Measurements from ENCODE around the gene TMEM92. TPM values are rescaled to one million over a fixed set of nuclear protein-coding genes. Genes with fewer than 3 reads are reported as not detected.
"Not testable (repeated sequence)": the region's sequence is repeated elsewhere in the genome, so short reads cannot be mapped to it uniquely, and the experiment has no call there.

Gene TMEM92
- total RNA-seq, 2 experiments from 2014 or later, result not detected

DNA sequence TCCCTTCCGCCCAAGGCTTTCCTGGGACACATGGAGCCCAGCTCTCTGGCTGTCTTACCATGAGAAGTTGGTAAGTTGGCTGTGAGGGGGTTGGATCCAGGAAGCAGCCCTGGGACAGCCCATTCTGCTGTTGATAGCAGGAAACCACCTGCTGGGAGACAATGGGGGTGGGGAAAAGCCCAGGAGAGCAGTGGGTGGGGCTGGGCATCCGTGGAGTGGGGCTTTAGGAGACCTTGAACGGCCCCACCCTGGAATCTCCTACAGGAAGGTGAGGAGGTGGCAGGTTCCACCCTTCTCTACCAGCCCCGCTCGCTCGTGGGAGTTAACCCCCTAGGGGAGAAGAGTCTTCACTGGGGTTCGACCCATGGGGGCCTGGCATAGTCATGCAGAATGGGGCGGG, 5.8 kb downstream of the TMEM92 start:
- no peaks in the 10 kb centered on the region for H3K9me3 Mint-ChIP-seq
- H3K4me1 Mint-ChIP-seq (ENCODE audit: low read depth), result peaks cover 8% of the 10 kb centered on the region
- H3K27ac Mint-ChIP-seq, result no peak overlapping the region
- DNase-seq, result peak; percentile 38
- peaks cover 26% of the 10 kb centered on the region for H3K27me3 Mint-ChIP-seq (ENCODE audit: low read depth)
- CTCF ChIA-PET, result no interaction called here
- no peak overlapping the region for H3K4me3 Mint-ChIP-seq
- intact Hi-C loops (cut with micrococcal nuclease), result no loop called here
- H3K36me3 Mint-ChIP-seq (ENCODE audit: low read depth), result no peaks in the 10 kb centered on the region

DNA sequence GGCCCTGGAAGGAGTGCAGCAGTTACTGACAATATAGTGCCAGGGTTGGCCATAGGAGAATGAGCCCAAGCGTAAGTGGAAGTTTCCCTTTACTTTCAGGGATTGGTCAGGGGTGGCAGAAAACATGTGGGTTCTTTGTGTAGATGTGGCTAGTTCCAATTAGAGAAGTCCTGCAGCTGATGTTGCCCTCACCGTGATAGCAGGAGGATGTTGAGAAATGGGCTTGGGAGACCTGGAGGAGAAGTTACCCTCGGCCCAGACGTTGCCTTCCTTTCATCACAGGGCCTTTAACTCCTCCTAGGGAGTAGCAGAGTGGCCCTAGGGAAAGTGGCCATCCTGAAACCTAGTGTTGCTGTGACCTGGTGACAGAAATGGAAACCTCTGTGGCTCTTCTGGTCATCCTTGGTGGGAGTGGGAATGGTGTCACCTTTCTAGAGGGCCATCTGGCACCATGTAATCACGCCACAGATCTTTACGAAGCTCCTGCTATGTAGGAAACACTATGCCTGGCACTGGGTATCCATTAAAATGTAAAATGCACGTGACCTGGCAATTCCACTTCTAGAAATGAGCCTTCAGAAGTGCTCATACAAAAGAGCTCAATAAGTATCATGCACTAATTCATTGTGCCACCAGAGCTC, 6.7 kb downstream of the TMEM92 start:
- H3K27me3 Mint-ChIP-seq (ENCODE audit: low read depth), result peaks cover 21% of the 10 kb centered on the region
- DNase-seq, result no peak
- no peaks in the 10 kb centered on the region for H3K9me3 Mint-ChIP-seq
- H3K36me3 Mint-ChIP-seq (ENCODE audit: low read depth), result no peaks in the 10 kb centered on the region
- intact Hi-C loops (cut with micrococcal nuclease), result no loop called here
- H3K4me3 Mint-ChIP-seq, result no peak overlapping the region
- H3K4me1 Mint-ChIP-seq (ENCODE audit: low read depth), result peaks cover 8% of the 10 kb centered on the region
- CTCF ChIA-PET, result interaction anchor here (0.6 to 1.5 kb wide), 2 partner anchors 16 to 81 kb away, joined by 3 to 5 read pairs; no protein-coding TSS in a partner anchor
- H3K27ac Mint-ChIP-seq, result no peak overlapping the region

GRCh38 chr17:50281739-50282401, 7.6 kb downstream of the TMEM92 start:
- H3K27me3 Mint-ChIP-seq (ENCODE audit: low read depth), result peaks cover 22% of the 10 kb centered on the region
- H3K4me1 Mint-ChIP-seq (ENCODE audit: low read depth), result peaks cover 8% of the 10 kb centered on the region
- no peaks in the 10 kb centered on the region for H3K36me3 Mint-ChIP-seq (ENCODE audit: low read depth)
- H3K4me3 Mint-ChIP-seq, result no peak overlapping the region
- H3K9me3 Mint-ChIP-seq, result no peaks in the 10 kb centered on the region
- CTCF ChIA-PET, result interaction anchor here (0.7 to 2.1 kb wide), 7 partner anchors 8 to 82 kb away, joined by 3 to 6 read pairs (median 5); no protein-coding TSS in a partner anchor
- intact Hi-C loops (cut with micrococcal nuclease), result no loop called here
- DNase-seq, result no peak
- no peak overlapping the region for H3K27ac Mint-ChIP-seq

- Mint-ChIP-seq H3K27ac (peak overlapping the region; percentile 1), H3K36me3 (ENCODE audit: low read depth) (no peaks in the 10 kb centered on the region), H3K4me1 (ENCODE audit: low read depth) (peaks cover 8% of the 10 kb centered on the region), H3K4me3 (no peak overlapping the region), H3K27me3 (ENCODE audit: low read depth) (peaks cover 19% of the 10 kb centered on the region), H3K9me3 (no peaks in the 10 kb centered on the region)
- CTCF ChIA-PET, result interaction anchor here (0.9 to 2.1 kb wide), 5 partner anchors 10 to 172 kb away, joined by 4 to 6 read pairs (median 6); no protein-coding TSS in a partner anchor
- peak; percentile 67 for DNase-seq
- intact Hi-C loops (cut with micrococcal nuclease), result no loop called here
These were observed 9.0 kb downstream of the TMEM92 start for GRCh38 chr17:50283246-50283645.

- peaks cover 19% of the 10 kb centered on the region for H3K27me3 Mint-ChIP-seq (ENCODE audit: low read depth)
- H3K27ac Mint-ChIP-seq, result no peak overlapping the region
- CTCF ChIA-PET, result interaction anchor here (1.3 to 2.1 kb wide), 2 partner anchors 10 to 12 kb away, joined by 6 read pairs; no protein-coding TSS in a partner anchor
- H3K36me3 Mint-ChIP-seq (ENCODE audit: low read depth), result no peaks in the 10 kb centered on the region
- no peak overlapping the region for H3K4me3 Mint-ChIP-seq
- H3K9me3 Mint-ChIP-seq, result no peaks in the 10 kb centered on the region
- H3K4me1 Mint-ChIP-seq (ENCODE audit: low read depth), result peaks cover 8% of the 10 kb centered on the region
- no peak for DNase-seq
- intact Hi-C loops (cut with micrococcal nuclease), result no loop called here
These were observed 9.4 kb downstream of the TMEM92 start for GRCh38 chr17:50283714-50284113.

DNA sequence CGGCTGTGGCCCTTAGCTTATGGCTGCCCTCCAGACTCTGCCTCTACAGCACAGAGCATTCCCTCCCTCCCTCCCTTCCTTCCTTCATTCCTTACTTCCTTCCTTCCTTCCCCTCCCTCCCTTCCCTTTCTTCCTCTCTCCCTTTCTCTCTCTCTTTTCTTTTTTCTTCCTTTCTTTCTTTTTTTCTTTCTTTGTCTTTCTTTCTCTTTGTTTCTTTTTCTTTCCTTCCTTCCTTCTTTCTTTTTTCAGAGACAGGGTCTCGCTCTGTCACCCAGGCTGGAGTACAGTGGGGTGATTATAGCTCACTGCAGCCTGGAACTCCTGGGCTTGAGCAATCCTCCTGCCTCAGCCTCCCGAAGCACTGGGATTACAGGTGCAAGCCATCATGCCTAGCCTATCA, 11.7 kb downstream of the TMEM92 start:
- intact Hi-C loops (cut with micrococcal nuclease), result no loop called here
- no peaks in the 10 kb centered on the region for H3K36me3 Mint-ChIP-seq (ENCODE audit: low read depth)
- H3K27me3 Mint-ChIP-seq (ENCODE audit: low read depth), result peaks cover 17% of the 10 kb centered on the region
- no peak overlapping the region for H3K27ac Mint-ChIP-seq
- H3K4me1 Mint-ChIP-seq (ENCODE audit: low read depth), result peaks cover 18% of the 10 kb centered on the region
- CTCF ChIA-PET, result interaction anchor here (1.9 kb wide), 1 partner anchor 86 kb away, joined by 7 read pairs; no protein-coding TSS in a partner anchor
- H3K9me3 Mint-ChIP-seq, result no peaks in the 10 kb centered on the region
- H3K4me3 Mint-ChIP-seq, result no peak overlapping the region
- DNase-seq, result no peak

- Mint-ChIP-seq H3K4me1 (ENCODE audit: low read depth) (peaks cover 18% of the 10 kb centered on the region), H3K27me3 (ENCODE audit: low read depth) (peaks cover 22% of the 10 kb centered on the region)
- DNase-seq; H3K9me3 Mint-ChIP-seq; H3K27ac Mint-ChIP-seq; intact Hi-C loops (cut with micrococcal nuclease); H3K36me3 Mint-ChIP-seq (ENCODE audit: low read depth); H3K4me3 Mint-ChIP-seq: not testable (repeated sequence)
- CTCF ChIA-PET, result interaction anchor here (0.6 to 13.1 kb wide), 4 partner anchors 10 to 86 kb away, joined by 3 to 151 read pairs (median 14); partner anchors contain the start of gene COL1A1
These were observed 13.0 kb downstream of the TMEM92 start for GRCh38 chr17:50287302-50287701.

DNA sequence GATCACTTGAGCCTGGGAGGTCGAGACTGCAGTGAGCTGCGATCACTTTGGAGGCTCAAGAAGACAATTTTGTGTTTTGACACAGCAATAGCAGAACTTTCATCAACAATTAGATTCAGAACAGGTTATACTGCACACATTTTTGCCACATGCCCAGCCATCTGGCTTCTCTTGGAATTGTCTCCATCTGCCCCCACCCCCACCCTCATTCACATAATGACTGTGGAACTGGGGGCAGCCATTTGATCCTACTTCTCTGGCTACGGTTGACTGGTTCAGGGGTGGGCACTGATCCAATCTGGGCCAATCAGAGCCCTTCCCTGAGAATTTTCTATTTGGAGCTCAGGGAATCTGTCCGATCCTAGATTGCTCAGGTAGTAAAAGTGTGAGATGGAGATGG, 14.0 kb downstream of the TMEM92 start:
- H3K27ac Mint-ChIP-seq, result no peak overlapping the region
- H3K4me3 Mint-ChIP-seq, result no peak overlapping the region
- H3K36me3 Mint-ChIP-seq (ENCODE audit: low read depth), result no peaks in the 10 kb centered on the region
- no peaks in the 10 kb centered on the region for H3K9me3 Mint-ChIP-seq
- intact Hi-C loops (cut with micrococcal nuclease), result no loop called here
- CTCF ChIA-PET, result interaction anchor here (0.9 to 13.1 kb wide), 6 partner anchors 9 to 343 kb away, joined by 3 to 151 read pairs (median 8); partner anchors contain the start of genes COL1A1 and TMEM92
- H3K27me3 Mint-ChIP-seq (ENCODE audit: low read depth), result peaks cover 18% of the 10 kb centered on the region
- peaks cover 12% of the 10 kb centered on the region for H3K4me1 Mint-ChIP-seq (ENCODE audit: low read depth)
- no peak for DNase-seq

- intact Hi-C loops (cut with micrococcal nuclease), result no loop called here
- no peak for DNase-seq
- H3K27me3 Mint-ChIP-seq (ENCODE audit: low read depth), result peaks cover 15% of the 10 kb centered on the region
- H3K27ac Mint-ChIP-seq, result no peak overlapping the region
- CTCF ChIA-PET, result interaction anchor here (0.9 to 13.1 kb wide), 7 partner anchors 8 to 342 kb away, joined by 3 to 151 read pairs (median 6); partner anchors contain the start of genes COL1A1 and TMEM92
- H3K9me3 Mint-ChIP-seq, result no peaks in the 10 kb centered on the region
- no peaks in the 10 kb centered on the region for H3K36me3 Mint-ChIP-seq (ENCODE audit: low read depth)
- H3K4me3 Mint-ChIP-seq, result no peak overlapping the region
- peaks cover 10% of the 10 kb centered on the region for H3K4me1 Mint-ChIP-seq (ENCODE audit: low read depth)
These were observed 15.0 kb downstream of the TMEM92 start for GRCh38 chr17:50289278-50289677.

- Mint-ChIP-seq H3K9me3 (no peaks in the 10 kb centered on the region), H3K4me1 (ENCODE audit: low read depth) (peaks cover 10% of the 10 kb centered on the region), H3K36me3 (ENCODE audit: low read depth) (no peaks in the 10 kb centered on the region), H3K4me3 (no peak overlapping the region), H3K27me3 (ENCODE audit: low read depth) (peaks cover 11% of the 10 kb centered on the region), H3K27ac (no peak overlapping the region)
- DNase-seq, result peak; percentile 52
- CTCF ChIA-PET, result interaction anchor here (0.7 to 13.1 kb wide), 3 partner anchors 17 to 120 kb away, joined by 3 to 151 read pairs (median 12); partner anchors contain the start of genes COL1A1 and TMEM92
- intact Hi-C loops (cut with micrococcal nuclease), result loop anchor here (1.0 kb wide), 1 partner anchor 21 kb away; no protein-coding TSS in a partner anchor
These were observed 15.9 kb downstream of the TMEM92 start for GRCh38 chr17:50289991-50290702.

DNA sequence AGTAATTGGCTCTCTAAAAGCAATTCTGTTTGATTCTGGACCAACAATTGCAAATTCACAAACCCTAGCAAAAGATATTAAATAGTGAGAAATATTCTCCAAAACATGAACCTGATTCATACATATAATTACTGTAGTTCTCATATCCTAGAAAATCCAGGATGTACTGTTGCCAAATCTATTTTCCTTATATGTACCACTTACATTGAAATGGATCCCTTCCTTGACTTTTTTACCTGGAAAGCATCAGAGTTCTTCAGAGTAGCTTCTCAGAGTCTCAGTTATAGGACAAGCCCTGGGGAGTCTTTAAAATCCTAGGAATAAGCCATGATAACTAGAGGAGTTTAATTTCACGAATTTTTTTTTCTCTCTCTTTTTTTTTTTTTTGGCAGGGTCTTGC, 16.7 kb downstream of the TMEM92 start:
- no peaks in the 10 kb centered on the region for H3K9me3 Mint-ChIP-seq
- H3K4me1 Mint-ChIP-seq (ENCODE audit: low read depth), result peaks cover 10% of the 10 kb centered on the region
- DNase-seq, result no peak
- H3K27me3 Mint-ChIP-seq (ENCODE audit: low read depth), result peaks cover 11% of the 10 kb centered on the region
- H3K4me3 Mint-ChIP-seq, result no peak overlapping the region
- no peaks in the 10 kb centered on the region for H3K36me3 Mint-ChIP-seq (ENCODE audit: low read depth)
- intact Hi-C loops (cut with micrococcal nuclease), result loop anchor here (1.0 kb wide), 1 partner anchor 20 kb away; no protein-coding TSS in a partner anchor
- CTCF ChIA-PET, result interaction anchor here (1.6 to 13.1 kb wide), 4 partner anchors 15 to 197 kb away, joined by 4 to 151 read pairs (median 6); partner anchors contain the start of gene COL1A1
- no peak overlapping the region for H3K27ac Mint-ChIP-seq

DNA sequence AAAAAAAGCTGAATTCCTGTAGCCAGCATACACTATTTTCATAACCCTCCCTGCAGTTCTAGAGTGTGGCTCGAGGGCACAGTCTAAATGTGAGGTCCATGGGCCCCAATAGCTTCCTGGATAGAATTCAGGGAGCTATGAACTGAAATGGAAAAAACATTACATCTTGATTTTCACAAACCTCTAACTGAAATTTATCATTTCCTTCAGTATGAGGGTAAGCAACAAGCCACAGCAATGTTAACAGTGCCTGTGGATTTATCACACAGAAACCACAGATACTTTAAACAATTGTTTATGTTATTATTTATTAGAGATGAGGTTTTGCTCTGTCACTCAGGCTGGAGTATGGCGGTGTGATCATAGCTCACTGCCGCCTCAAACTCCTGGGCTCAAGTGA, 18.2 kb downstream of the TMEM92 start:
- H3K27ac Mint-ChIP-seq, result no peak overlapping the region
- H3K36me3 Mint-ChIP-seq (ENCODE audit: low read depth), result no peaks in the 10 kb centered on the region
- CTCF ChIA-PET, result interaction anchor here (1.0 to 13.1 kb wide), 7 partner anchors 14 to 266 kb away, joined by 4 to 151 read pairs (median 4); partner anchors contain the start of gene COL1A1
- no peaks in the 10 kb centered on the region for H3K9me3 Mint-ChIP-seq
- peaks cover 9% of the 10 kb centered on the region for H3K27me3 Mint-ChIP-seq (ENCODE audit: low read depth)
- intact Hi-C loops (cut with micrococcal nuclease), result no loop called here
- H3K4me1 Mint-ChIP-seq (ENCODE audit: low read depth), result peaks cover 10% of the 10 kb centered on the region
- DNase-seq, result no peak
- no peak overlapping the region for H3K4me3 Mint-ChIP-seq
